ENCODE measurements around the gene PHYHD1. TPM values are rescaled to one million over a fixed set of nuclear protein-coding genes. Genes with fewer than 3 reads are reported as not detected.

PHYHD1 gene
- total RNA-seq, 2 experiments from 2014 or later, result 0.34 to 0.88 TPM

GRCh38 chr9:128891321-128892220 is 29.2 kb upstream of the PHYHD1 start:
- ChIA-PET CTCF (interaction anchor here (2.1 kb wide), 1 partner anchor 37 kb away, joined by 6 read pairs; no protein-coding TSS in a partner anchor), POLR2A (no interaction called here)
- no peak overlapping the region for H3K4me3 Mint-ChIP-seq
- H3K9me3 Mint-ChIP-seq, result no peaks in the 10 kb centered on the region
- peaks cover 12% of the 10 kb centered on the region for H3K36me3 Mint-ChIP-seq
- H3K4me1 Mint-ChIP-seq (ENCODE audit: low read depth), result peaks cover 43% of the 10 kb centered on the region
- intact Hi-C loops (cut with micrococcal nuclease), result no loop called here
- H3K27ac Mint-ChIP-seq, result no peak overlapping the region
- H3K27me3 Mint-ChIP-seq, result no peaks in the 10 kb centered on the region
- no peak for DNase-seq

- no peak overlapping the region for H3K27ac Mint-ChIP-seq
- peak; percentile 29 for DNase-seq
Observed at GRCh38 chr9:128892221-128892921, 28.4 kb upstream of the PHYHD1 start.

GRCh38 chr9:128893354-128893753 is 27.4 kb upstream of the PHYHD1 start:
- H3K9me3 Mint-ChIP-seq, result no peaks in the 10 kb centered on the region
- DNase-seq, result no peak
- intact Hi-C loops (cut with micrococcal nuclease), result no loop called here
- H3K4me1 Mint-ChIP-seq (ENCODE audit: low read depth), result peaks cover 46% of the 10 kb centered on the region
- no peak overlapping the region for H3K4me3 Mint-ChIP-seq
- CTCF ChIA-PET, result interaction anchor here (2.1 kb wide), 1 partner anchor 35 kb away, joined by 6 read pairs; no protein-coding TSS in a partner anchor
- H3K27ac Mint-ChIP-seq, result peak overlapping the region; percentile 58
- POLR2A ChIA-PET, result no interaction called here
- H3K36me3 Mint-ChIP-seq, result peaks cover 13% of the 10 kb centered on the region
- no peaks in the 10 kb centered on the region for H3K27me3 Mint-ChIP-seq

More at GRCh38 chr9:128892221-128892921, 28.4 kb upstream of the PHYHD1 start:
- CTCF ChIA-PET, result interaction anchor here (2.1 kb wide), 1 partner anchor 36 kb away, joined by 6 read pairs; no protein-coding TSS in a partner anchor
- peaks cover 40% of the 10 kb centered on the region for H3K4me1 Mint-ChIP-seq (ENCODE audit: low read depth)
- no peak overlapping the region for H3K4me3 Mint-ChIP-seq
- H3K36me3 Mint-ChIP-seq, result peaks cover 14% of the 10 kb centered on the region
- no peaks in the 10 kb centered on the region for H3K27me3 Mint-ChIP-seq
- POLR2A ChIA-PET, result no interaction called here
- no peaks in the 10 kb centered on the region for H3K9me3 Mint-ChIP-seq
- intact Hi-C loops (cut with micrococcal nuclease), result no loop called here

GRCh38 chr9:128894764-128895163 is 26.0 kb upstream of the PHYHD1 start:
- Mint-ChIP-seq H3K36me3 (peaks cover 6% of the 10 kb centered on the region), H3K27me3 (no peaks in the 10 kb centered on the region), H3K27ac (peak overlapping the region; percentile 50), H3K4me3 (no peak overlapping the region), H3K9me3 (no peaks in the 10 kb centered on the region), H3K4me1 (ENCODE audit: low read depth) (peaks cover 55% of the 10 kb centered on the region)
- intact Hi-C loops (cut with micrococcal nuclease), result no loop called here
- CTCF ChIA-PET, result interaction anchor here (0.6 to 0.7 kb wide), 2 partner anchors 161 to 341 kb away, joined by 4 to 5 read pairs; no protein-coding TSS in a partner anchor
- POLR2A ChIA-PET, result no interaction called here
- DNase-seq, result peak; percentile 48

- ChIA-PET POLR2A (no interaction called here), CTCF (no interaction called here)
- DNase-seq, result no peak
- Mint-ChIP-seq H3K4me3 (no peak overlapping the region), H3K9me3 (no peaks in the 10 kb centered on the region), H3K4me1 (ENCODE audit: low read depth) (peaks cover 63% of the 10 kb centered on the region), H3K27me3 (no peaks in the 10 kb centered on the region), H3K36me3 (peaks cover 6% of the 10 kb centered on the region), H3K27ac (no peak overlapping the region)
- intact Hi-C loops (cut with micrococcal nuclease), result no loop called here
Observed at GRCh38 chr9:128895556-128895955, 25.2 kb upstream of the PHYHD1 start.

- peak; percentile 30 for DNase-seq
- POLR2A ChIA-PET, result no interaction called here
- H3K27ac Mint-ChIP-seq, result peak overlapping the region; percentile 88
- H3K36me3 Mint-ChIP-seq, result peaks cover 3% of the 10 kb centered on the region
- H3K4me1 Mint-ChIP-seq (ENCODE audit: low read depth), result peaks cover 66% of the 10 kb centered on the region
- H3K9me3 Mint-ChIP-seq, result no peaks in the 10 kb centered on the region
- intact Hi-C loops (cut with micrococcal nuclease), result no loop called here
- H3K4me3 Mint-ChIP-seq, result no peak overlapping the region
- H3K27me3 Mint-ChIP-seq, result no peaks in the 10 kb centered on the region
- CTCF ChIA-PET, result interaction anchor here (1.0 kb wide), 1 partner anchor 30 kb away, joined by 3 read pairs; no protein-coding TSS in a partner anchor
Observed at GRCh38 chr9:128898382-128898781, 22.4 kb upstream of the PHYHD1 start.

- H3K4me1 Mint-ChIP-seq (ENCODE audit: low read depth), result peaks cover 70% of the 10 kb centered on the region
- H3K27me3 Mint-ChIP-seq, result no peaks in the 10 kb centered on the region
- peak overlapping the region; percentile 27 for H3K4me3 Mint-ChIP-seq
- intact Hi-C loops (cut with micrococcal nuclease), result no loop called here
- H3K9me3 Mint-ChIP-seq, result no peaks in the 10 kb centered on the region
- peak overlapping the region; percentile 88 for H3K27ac Mint-ChIP-seq
- ChIA-PET POLR2A (no interaction called here), CTCF (interaction anchor here (0.5 to 1.0 kb wide), 2 partner anchors 29 to 211 kb away, joined by 3 read pairs; no protein-coding TSS in a partner anchor)
- peaks cover 2% of the 10 kb centered on the region for H3K36me3 Mint-ChIP-seq
- no peak for DNase-seq
Observed at GRCh38 chr9:128898845-128899565, 21.8 kb upstream of the PHYHD1 start.

- peak; percentile 59 for DNase-seq
- intact Hi-C loops (cut with micrococcal nuclease), result no loop called here
- no peaks in the 10 kb centered on the region for H3K9me3 Mint-ChIP-seq
- peak overlapping the region; percentile 88 for H3K27ac Mint-ChIP-seq
- peaks cover 2% of the 10 kb centered on the region for H3K36me3 Mint-ChIP-seq
- ChIA-PET CTCF (interaction anchor here (0.5 to 1.2 kb wide), 2 partner anchors 28 to 212 kb away, joined by 3 to 4 read pairs; no protein-coding TSS in a partner anchor), POLR2A (interaction anchor here (1.0 to 1.9 kb wide), 2 partner anchors 18 to 79 kb away, joined by 3 to 7 read pairs; partner anchors contain the start of genes KYAT1 and LRRC8A)
- peak overlapping the region; percentile 27 for H3K4me3 Mint-ChIP-seq
- H3K27me3 Mint-ChIP-seq, result no peaks in the 10 kb centered on the region
- H3K4me1 Mint-ChIP-seq (ENCODE audit: low read depth), result peaks cover 71% of the 10 kb centered on the region
Observed at GRCh38 chr9:128899566-128900322, 21.0 kb upstream of the PHYHD1 start.

GRCh38 chr9:128901379-128901778 is 19.4 kb upstream of the PHYHD1 start:
- CTCF ChIA-PET, result no interaction called here
- H3K36me3 Mint-ChIP-seq, result peaks cover 2% of the 10 kb centered on the region
- peaks cover 59% of the 10 kb centered on the region for H3K4me1 Mint-ChIP-seq (ENCODE audit: low read depth)
- peak overlapping the region; percentile 83 for H3K27ac Mint-ChIP-seq
- POLR2A ChIA-PET, result interaction anchor here (0.7 to 1.9 kb wide), 3 partner anchors 20 to 239 kb away, joined by 3 to 7 read pairs (median 6); partner anchors contain the start of genes KYAT1, LRRC8A and NUP188
- H3K4me3 Mint-ChIP-seq, result no peak overlapping the region
- DNase-seq, result no peak
- H3K9me3 Mint-ChIP-seq, result no peaks in the 10 kb centered on the region
- intact Hi-C loops (cut with micrococcal nuclease), result no loop called here
- no peaks in the 10 kb centered on the region for H3K27me3 Mint-ChIP-seq

- POLR2A ChIA-PET, result interaction anchor here (0.6 to 1.9 kb wide), 5 partner anchors 15 to 238 kb away, joined by 3 to 7 read pairs (median 3); partner anchors contain the start of genes KYAT1, LRRC8A and NUP188
- peaks cover 2% of the 10 kb centered on the region for H3K36me3 Mint-ChIP-seq
- H3K9me3 Mint-ChIP-seq, result no peaks in the 10 kb centered on the region
- DNase-seq, result no peak
- peak overlapping the region; percentile 48 for H3K4me3 Mint-ChIP-seq
- H3K27me3 Mint-ChIP-seq, result no peaks in the 10 kb centered on the region
- H3K27ac Mint-ChIP-seq, result peak overlapping the region; percentile 83
- CTCF ChIA-PET, result no interaction called here
- intact Hi-C loops (cut with micrococcal nuclease), result loop anchor here (1.0 to 2.0 kb wide), 2 partner anchors 20 to 531 kb away; partner anchors contain the start of genes LRRC8A and URM1
- H3K4me1 Mint-ChIP-seq (ENCODE audit: low read depth), result peaks cover 62% of the 10 kb centered on the region
Observed at GRCh38 chr9:128901822-128902221, 19.0 kb upstream of the PHYHD1 start.
